Adrenal gland (tissue), 5 donors: ENCODE measurements around the gene NEDD8.

Source experiments
- CTCF ChIP-seq, 6 experiments: fragments of 450-650 bp in 4 of 6; fragments of 200-600 bp in 2 of 6; sonication (generic) in 1 of 6; IDR thresholded peaks; 1 replicate in 5 of 6; 2 replicates in 1 of 6; pipeline versions ENCODE4 v1.5.1 to v1.8.0; 2016 to 2021; ENCODE audit warnings: antibody characterized with exemption in 6 of 6, mild to moderate bottlenecking in 2 of 6, moderate library complexity in 1 of 6
- POLR2A ChIP-seq, 2 donors: fragments of 450-650 bp; IDR thresholded peaks; one replicate each; pipeline ENCODE4 v1.6.1; 2017; ENCODE audit warnings: antibody characterized with exemption in 2 of 2, mild to moderate bottlenecking in 2 of 2, moderate library complexity in 1 of 2
- donor health status: DM: no; HTN: no; CAD: no.

- TF ChIP-seq CTCF (IDR thresholded peaks at IDR 0.05) = no peak
- no peak for TF ChIP-seq POLR2A (IDR thresholded peaks at IDR 0.05)
Observed at GRCh38 chr14:24256960-24257359, 24.8 kb upstream of the NEDD8 start.
